Activated CD8-positive, alpha-beta memory T cell treated with anti-CD3 and anti-CD28 coated beads, Interleukin-2, amount 10 ng/mL, durations not matched to agents 7 days and 5 days (primary cell): ENCODE measurements around the gene MTRF1L. TPM values are rescaled to one million over a fixed set of nuclear protein-coding genes. Genes with fewer than 3 reads are reported as not detected.
A peak's percentile ranks its signal among the peaks of the same experiment; 100 is the strongest.

Source experiments
- ATAC-seq: fragments of 150-1000 bp; cut with Tn5 transposase; one replicate; pipeline ENCODE4 v1.10.0; 2021; ENCODE audit warnings: moderate library complexity
- CTCF ChIA-PET: fragments of 350-600 bp; sonication (Branson Sonifier 250); formaldehyde crosslinking; loops from one replicate; lab custom pipeline; 2021; ENCODE audit warnings: antibody characterized with exemption; lab: Charles Lee
- DNase-seq: peaks from one replicate; pipeline ENCODE4 v3.0.0-alpha.2; 2020
- H3K27ac Mint-ChIP-seq: one replicate; pipeline ENCODE4 v1.8.0; 2021; ENCODE audit warnings: mild to moderate bottlenecking, mixed read lengths
- H3K27me3 Mint-ChIP-seq: one replicate; pipeline ENCODE4 v1.8.0; 2021; ENCODE audit warnings: mixed read lengths
- H3K36me3 Mint-ChIP-seq: one replicate; pipeline ENCODE4 v1.8.0; 2021; ENCODE audit warnings: mild to moderate bottlenecking, mixed read lengths
- H3K4me1 Mint-ChIP-seq: one replicate; pipeline ENCODE4 v1.8.0; 2021; ENCODE audit warnings: mixed read lengths
- H3K4me3 Mint-ChIP-seq: one replicate; pipeline ENCODE4 v1.8.0; 2021; ENCODE audit warnings: mild to moderate bottlenecking, moderate library complexity, mixed read lengths
- H3K9me3 Mint-ChIP-seq: one replicate; pipeline ENCODE4 v1.8.0; 2022; ENCODE audit warnings: low read depth, mixed read lengths
- total RNA-seq, 2 experiments: library from RNA; stranded (reverse); gene quantifications; one replicate each; pipeline ENCODE4 v1.2.3, GENCODE V29; 2021

The MTRF1L gene
- 10 to 100 TPM; 15.5 to 23.1 TPM for total RNA-seq

GRCh38 chr6:153002613-153003365 is at the start of gene MTRF1L:
MTRF1L (minus strand) TSS chr6:153002709; CDS start chr6:153002685, 24 bp downstream.
- H3K27ac Mint-ChIP-seq = peak within 1 kb of the TSS; percentile 94
- H3K36me3 Mint-ChIP-seq = peaks cover 25% of the 10 kb centered on the region
- peaks cover 2% of the 10 kb centered on the region for H3K9me3 Mint-ChIP-seq
- DNase-seq (peak; percentile 94), ATAC-seq (peak; percentile 93)
- H3K4me3 Mint-ChIP-seq = peak within 1 kb of the TSS; percentile 93
- peaks cover 35% of the 10 kb centered on the region for H3K4me1 Mint-ChIP-seq
- peaks cover 2% of the 10 kb centered on the region for H3K27me3 Mint-ChIP-seq
- CTCF ChIA-PET = no interaction called here

- ATAC-seq (no peak), DNase-seq (no peak)
- Mint-ChIP-seq H3K4me3 (no peak overlapping the region), H3K9me3 (no peaks in the 10 kb centered on the region), H3K4me1 (no peaks in the 10 kb centered on the region), H3K36me3 (no peaks in the 10 kb centered on the region), H3K27me3 (peaks cover 6% of the 10 kb centered on the region), H3K27ac (no peak overlapping the region)
- CTCF ChIA-PET = no interaction called here
These were observed 49.3 kb upstream of the MTRF1L start for GRCh38 chr6:153051801-153052200.

- no peak for ATAC-seq
- Mint-ChIP-seq H3K36me3 (no peaks in the 10 kb centered on the region), H3K27me3 (peaks cover 6% of the 10 kb centered on the region), H3K9me3 (no peaks in the 10 kb centered on the region), H3K4me1 (no peaks in the 10 kb centered on the region), H3K27ac (no peak overlapping the region), H3K4me3 (no peak overlapping the region)
- DNase-seq = no peak
- CTCF ChIA-PET = no interaction called here
These were observed 46.1 kb upstream of the MTRF1L start for GRCh38 chr6:153048631-153049030.

- no peak overlapping the region for H3K27ac Mint-ChIP-seq
- no peaks in the 10 kb centered on the region for H3K36me3 Mint-ChIP-seq
- DNase-seq (no peak), ATAC-seq (no peak)
- no peaks in the 10 kb centered on the region for H3K4me1 Mint-ChIP-seq
- H3K9me3 Mint-ChIP-seq = no peaks in the 10 kb centered on the region
- H3K27me3 Mint-ChIP-seq = peaks cover 6% of the 10 kb centered on the region
- H3K4me3 Mint-ChIP-seq = no peak overlapping the region
- CTCF ChIA-PET = no interaction called here
These were observed 44.9 kb upstream of the MTRF1L start for GRCh38 chr6:153047386-153047785.

- ATAC-seq (no peak), DNase-seq (no peak)
- Mint-ChIP-seq H3K27me3 (no peaks in the 10 kb centered on the region), H3K4me1 (no peaks in the 10 kb centered on the region), H3K27ac (no peak overlapping the region), H3K9me3 (no peaks in the 10 kb centered on the region), H3K4me3 (no peak overlapping the region), H3K36me3 (no peaks in the 10 kb centered on the region)
- CTCF ChIA-PET = no interaction called here
These were observed 42.8 kb upstream of the MTRF1L start for GRCh38 chr6:153045271-153045670.

- no peaks in the 10 kb centered on the region for H3K9me3 Mint-ChIP-seq
- peaks cover 4% of the 10 kb centered on the region for H3K27me3 Mint-ChIP-seq
- CTCF ChIA-PET = no interaction called here
- H3K4me3 Mint-ChIP-seq = no peak overlapping the region
- no peak for ATAC-seq
- no peaks in the 10 kb centered on the region for H3K36me3 Mint-ChIP-seq
- H3K4me1 Mint-ChIP-seq = no peaks in the 10 kb centered on the region
- H3K27ac Mint-ChIP-seq = no peak overlapping the region
- DNase-seq = no peak
These were observed 41.8 kb upstream of the MTRF1L start for GRCh38 chr6:153044295-153044694.

GRCh38 chr6:153043719-153044118 is 41.2 kb upstream of the MTRF1L start:
- Mint-ChIP-seq H3K27me3 (peaks cover 9% of the 10 kb centered on the region), H3K27ac (no peak overlapping the region), H3K4me3 (no peak overlapping the region), H3K36me3 (no peaks in the 10 kb centered on the region), H3K9me3 (no peaks in the 10 kb centered on the region), H3K4me1 (no peaks in the 10 kb centered on the region)
- CTCF ChIA-PET = no interaction called here
- no peak for DNase-seq
- ATAC-seq = no peak

DNA sequence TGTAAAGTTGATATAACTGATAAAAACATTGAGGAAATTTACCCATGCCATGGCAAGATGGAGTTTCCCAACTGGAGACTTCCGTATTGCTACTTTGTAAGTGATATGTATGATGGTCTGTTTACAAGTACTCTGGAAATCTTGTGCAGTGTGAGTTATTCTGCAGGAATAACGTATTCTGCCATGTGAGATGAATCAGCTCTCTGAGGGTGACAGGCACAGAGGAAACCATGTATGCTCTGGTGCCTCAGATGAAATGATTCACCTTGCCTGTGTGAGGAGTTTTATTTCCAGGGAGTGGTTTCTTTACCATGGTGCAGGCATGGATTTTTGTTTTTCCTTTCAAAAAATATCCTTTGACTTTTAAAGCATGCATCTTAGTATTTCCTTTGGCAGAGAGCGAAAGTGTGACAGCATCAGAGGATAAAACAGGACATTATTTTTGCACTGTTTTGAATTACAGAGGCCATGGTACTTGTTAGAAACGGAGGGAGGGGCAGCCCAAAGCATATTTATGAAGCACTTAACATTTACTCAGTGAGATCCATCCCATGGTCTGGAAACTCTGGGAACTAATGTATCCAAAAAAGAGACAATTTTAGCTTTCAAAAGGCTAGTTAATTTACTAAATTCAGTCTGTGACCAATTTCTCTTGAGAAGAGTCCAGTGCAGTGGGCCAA is 36.0 kb upstream of the MTRF1L start:
- ATAC-seq (no peak), DNase-seq (no peak)
- Mint-ChIP-seq H3K9me3 (no peaks in the 10 kb centered on the region), H3K4me3 (no peak overlapping the region), H3K4me1 (no peaks in the 10 kb centered on the region), H3K27me3 (peaks cover 17% of the 10 kb centered on the region), H3K27ac (no peak overlapping the region), H3K36me3 (no peaks in the 10 kb centered on the region)
- CTCF ChIA-PET = no interaction called here

GRCh38 chr6:153034139-153034538 is 31.6 kb upstream of the MTRF1L start:
- no peaks in the 10 kb centered on the region for H3K36me3 Mint-ChIP-seq
- H3K9me3 Mint-ChIP-seq = no peaks in the 10 kb centered on the region
- no peak for ATAC-seq
- H3K27ac Mint-ChIP-seq = no peak overlapping the region
- no peaks in the 10 kb centered on the region for H3K4me1 Mint-ChIP-seq
- DNase-seq = no peak
- peaks cover 32% of the 10 kb centered on the region for H3K27me3 Mint-ChIP-seq
- H3K4me3 Mint-ChIP-seq = no peak overlapping the region
- CTCF ChIA-PET = interaction anchor here (1.1 kb wide), 1 partner anchor 10 kb away, joined by 3 read pairs; no protein-coding TSS in a partner anchor

DNA sequence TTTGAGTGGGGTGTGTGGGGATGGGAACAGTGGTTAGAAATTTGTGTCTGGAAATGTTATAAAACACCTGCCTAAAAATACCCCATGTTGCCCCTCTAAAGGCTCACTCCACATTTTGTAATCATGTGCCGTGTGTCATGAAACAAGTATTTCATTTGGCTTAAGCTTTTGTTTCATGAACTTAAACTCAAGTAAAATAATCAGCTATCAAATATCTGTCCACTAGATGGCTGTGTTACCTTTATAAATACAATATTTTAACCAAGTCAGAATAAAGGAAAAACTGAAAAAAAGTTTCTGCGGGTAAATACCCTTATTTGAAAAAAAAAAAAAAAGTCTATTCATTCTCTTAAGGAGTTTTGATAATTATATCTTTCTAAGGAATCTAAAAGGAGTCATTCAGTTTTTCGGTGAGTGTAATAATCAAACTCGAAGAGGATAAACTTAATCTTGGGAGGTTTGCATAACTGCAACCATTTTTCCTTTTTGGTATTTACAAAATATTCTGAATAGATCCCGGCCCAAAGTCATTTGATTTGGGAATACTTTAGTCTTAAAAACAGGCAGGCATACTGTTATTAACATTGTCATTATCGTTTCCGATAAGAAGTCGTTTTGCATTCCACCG is 29.9 kb upstream of the MTRF1L start:
- ATAC-seq = no peak
- CTCF ChIA-PET = interaction anchor here (1.7 kb wide), 1 partner anchor 280 kb away, joined by 9 read pairs; no protein-coding TSS in a partner anchor
- no peaks in the 10 kb centered on the region for H3K4me1 Mint-ChIP-seq
- no peak for DNase-seq
- no peaks in the 10 kb centered on the region for H3K36me3 Mint-ChIP-seq
- H3K4me3 Mint-ChIP-seq = no peak overlapping the region
- H3K27me3 Mint-ChIP-seq = peaks cover 33% of the 10 kb centered on the region
- no peak overlapping the region for H3K27ac Mint-ChIP-seq
- H3K9me3 Mint-ChIP-seq = no peaks in the 10 kb centered on the region

- Mint-ChIP-seq H3K36me3 (no peaks in the 10 kb centered on the region), H3K27ac (no peak overlapping the region), H3K4me1 (no peaks in the 10 kb centered on the region), H3K4me3 (no peak overlapping the region), H3K27me3 (peaks cover 38% of the 10 kb centered on the region), H3K9me3 (no peaks in the 10 kb centered on the region)
- CTCF ChIA-PET = interaction anchor here (0.8 to 1.7 kb wide), 2 partner anchors 10 to 281 kb away, joined by 3 to 9 read pairs; no protein-coding TSS in a partner anchor
- DNase-seq (no peak), ATAC-seq (no peak)
These were observed 28.9 kb upstream of the MTRF1L start for GRCh38 chr6:153031335-153031955.

GRCh38 chr6:153028963-153029362 is 26.5 kb upstream of the MTRF1L start:
- no peaks in the 10 kb centered on the region for H3K36me3 Mint-ChIP-seq
- H3K27ac Mint-ChIP-seq = no peak overlapping the region
- no peak for ATAC-seq
- CTCF ChIA-PET = no interaction called here
- H3K4me3 Mint-ChIP-seq = no peak overlapping the region
- peaks cover 2% of the 10 kb centered on the region for H3K4me1 Mint-ChIP-seq
- DNase-seq = no peak
- no peaks in the 10 kb centered on the region for H3K9me3 Mint-ChIP-seq
- H3K27me3 Mint-ChIP-seq = peaks cover 46% of the 10 kb centered on the region

DNA sequence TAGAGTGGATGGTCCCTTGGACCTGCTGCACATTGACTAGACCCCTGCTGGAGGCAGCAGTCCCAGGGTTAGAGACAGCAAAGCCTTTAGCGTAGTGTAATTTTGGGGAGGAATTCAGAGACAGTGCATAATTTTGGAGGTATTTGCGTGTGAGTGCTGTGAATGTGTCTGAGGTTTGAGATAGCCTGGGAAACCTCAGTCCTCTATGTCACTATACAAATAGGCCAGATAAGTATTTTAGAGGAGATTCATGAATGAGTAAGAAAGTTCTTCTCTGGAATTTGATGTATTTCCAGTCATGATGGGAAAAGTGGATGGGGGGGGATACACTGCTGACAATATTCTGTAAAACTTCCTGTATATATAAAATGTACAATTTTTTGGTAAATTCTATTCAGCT is 25.8 kb upstream of the MTRF1L start:
- Mint-ChIP-seq H3K27ac (no peak overlapping the region), H3K36me3 (no peaks in the 10 kb centered on the region), H3K27me3 (peaks cover 49% of the 10 kb centered on the region), H3K4me1 (peaks cover 2% of the 10 kb centered on the region), H3K9me3 (no peaks in the 10 kb centered on the region), H3K4me3 (no peak overlapping the region)
- DNase-seq (no peak), ATAC-seq (no peak)
- CTCF ChIA-PET = no interaction called here
